Lower leg skin (tissue), 3 donors: Measurements from ENCODE around the gene COL27A1.

Experiments used
- CTCF ChIP-seq, 3 donors: fragments of 450-650 bp; IDR thresholded peaks; one replicate each; pipeline ENCODE4 v1.5.1; 2016; ENCODE audit warnings: antibody characterized with exemption in 3 of 3, mild to moderate bottlenecking in 3 of 3, moderate library complexity in 2 of 3
- POLR2A ChIP-seq, 2 donors: fragments of 450-650 bp; IDR thresholded peaks; one replicate each; pipeline ENCODE4 v1.6.1; 2016 to 2017; ENCODE audit warnings: antibody characterized with exemption in 2 of 2, mild to moderate bottlenecking in 1 of 2, moderate library complexity in 1 of 2

GRCh38 chr9:114122136-114123027 is 33.0 kb upstream of the COL27A1 start:
- TF ChIP-seq CTCF (IDR thresholded peaks at IDR 0.05) (no peak), POLR2A (IDR thresholded peaks at IDR 0.05) (no peak)
